Activated CD8-positive, alpha-beta memory T cell treated with anti-CD3 and anti-CD28 coated beads, Interleukin-2, amount 50 U/mL, for 48 hours (primary cell): ENCODE measurements around the gene C9orf152.
"Not testable (repeated sequence)": the region's sequence is repeated elsewhere in the genome, so short reads cannot be mapped to it uniquely, and the experiment has no call there.

ENCODE experiments used
- DNase-seq: peaks from one replicate; pipeline ENCODE4 v3.0.0-alpha.2; 2020

C9orf152 gene

DNA sequence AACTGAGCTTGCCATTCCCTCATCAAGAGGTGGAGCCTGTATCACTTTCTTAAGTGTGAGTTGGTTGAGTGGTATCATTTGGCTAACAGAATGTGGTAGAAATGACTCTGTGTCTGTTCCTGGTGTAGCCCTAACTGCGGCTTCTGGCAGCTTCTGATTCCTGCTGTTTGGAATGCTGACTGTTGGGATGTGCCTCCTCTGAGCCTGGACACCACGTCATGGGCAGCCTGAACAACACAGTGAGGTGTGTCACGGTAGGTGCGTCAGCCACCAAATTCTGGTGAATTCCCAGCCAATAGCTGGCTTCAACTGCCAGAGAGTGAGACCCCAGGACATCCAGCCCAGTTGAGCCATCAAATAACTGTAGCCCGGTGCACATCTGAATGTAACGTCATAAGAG is 6.1 kb upstream of the C9orf152 start:
- DNase-seq, result no peak

DNA sequence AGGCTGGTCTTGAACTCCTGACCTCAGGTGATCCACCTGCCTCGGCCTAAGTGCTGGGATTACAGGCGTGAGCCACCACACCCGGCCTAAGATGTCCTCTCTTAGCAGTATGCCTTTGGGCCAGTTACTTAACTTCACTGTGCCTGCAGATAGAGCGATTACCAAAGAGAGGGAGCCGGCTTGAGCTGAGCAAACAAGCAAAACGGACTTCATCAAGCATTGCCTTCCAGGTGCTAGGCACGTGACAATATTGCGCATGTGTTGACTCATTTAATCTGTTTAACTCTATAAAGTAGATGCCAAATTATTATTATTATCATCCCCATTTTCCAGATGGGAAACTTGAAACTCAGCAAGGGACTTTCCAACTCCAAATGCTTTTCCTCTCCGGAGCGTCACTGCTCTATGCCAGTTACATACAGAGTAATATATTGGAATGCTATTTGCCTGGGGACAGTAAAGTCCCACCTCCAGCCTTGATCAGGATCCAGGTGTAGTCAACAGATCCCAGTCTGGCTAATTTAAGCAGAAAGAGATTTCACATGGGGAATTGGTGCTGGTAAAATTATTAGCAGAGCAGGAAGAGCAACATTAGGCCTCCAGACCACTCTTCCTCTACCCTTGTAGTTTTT is 5.6 kb upstream of the C9orf152 start:
- DNase-seq, result no peak

DNA sequence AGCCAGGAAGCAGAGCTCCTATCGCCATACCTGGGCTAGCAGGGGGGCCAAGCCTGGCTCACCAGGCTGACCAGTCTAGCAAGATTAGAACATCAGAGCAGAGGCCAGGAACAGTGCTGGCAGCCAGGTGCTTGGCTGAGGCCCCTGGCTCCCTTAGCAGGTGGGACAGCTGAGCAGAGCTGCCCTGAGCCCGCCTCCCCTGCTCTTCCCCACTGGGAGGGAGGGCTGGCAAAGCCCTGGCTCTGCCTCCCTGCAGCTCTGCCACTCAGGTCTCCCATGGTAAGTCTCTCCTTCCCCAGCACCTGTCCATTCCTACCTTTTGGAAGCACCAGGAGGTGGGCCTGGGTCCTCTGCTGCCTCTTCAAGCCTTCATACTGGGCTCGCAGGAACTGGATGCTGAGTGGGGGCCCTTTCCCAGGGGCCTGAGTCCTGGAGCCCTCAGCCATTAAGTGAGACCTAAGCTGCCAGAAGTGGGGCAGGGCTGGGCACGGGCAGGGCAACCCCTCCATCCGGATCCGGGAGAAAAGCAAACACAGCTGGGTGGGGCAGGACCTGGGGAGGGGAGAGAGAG is 803 bp downstream of the C9orf152 start:
- DNase-seq, result no peak

DNA sequence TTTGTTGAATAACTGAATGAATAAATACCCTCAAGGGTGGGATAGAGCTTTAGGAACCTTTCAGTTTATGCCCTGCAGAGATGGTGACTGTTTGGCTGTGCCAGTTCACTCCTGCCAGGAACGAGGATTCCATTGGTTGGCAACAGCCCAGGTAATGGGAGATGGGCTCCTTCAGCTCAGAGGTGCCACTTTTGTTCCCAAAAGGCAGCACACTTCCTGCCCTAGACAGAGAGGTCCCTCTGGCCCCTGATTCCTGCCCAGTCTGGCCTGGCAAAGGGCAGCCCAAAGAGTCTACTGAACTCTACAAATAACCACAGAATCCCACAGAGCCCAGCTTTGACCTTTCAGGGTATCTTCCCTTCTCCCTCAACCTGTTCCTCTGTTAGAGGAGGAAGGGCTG is 1.6 kb downstream of the C9orf152 start:
- DNase-seq, result no peak

DNA sequence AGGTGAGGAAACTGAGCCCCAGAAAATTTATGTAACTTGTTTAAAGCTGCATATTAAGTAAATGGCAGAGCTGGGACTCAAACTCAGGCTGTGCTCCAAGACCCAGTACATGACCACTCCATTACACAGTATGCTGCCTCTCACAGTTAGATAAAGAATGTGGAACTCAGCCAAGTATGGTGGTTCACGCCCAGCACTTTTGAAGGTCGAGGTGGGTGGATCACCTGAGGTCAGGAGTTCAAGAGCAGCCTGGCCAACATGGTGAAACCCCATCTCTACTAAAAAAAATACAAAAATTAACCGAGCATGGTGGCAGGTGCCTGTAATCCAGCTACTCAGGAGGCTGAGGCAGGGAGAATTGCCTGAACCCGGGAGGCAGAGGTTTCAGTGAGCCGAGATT is 2.3 kb downstream of the C9orf152 start:
- DNase-seq, result not testable (repeated sequence)

DNA sequence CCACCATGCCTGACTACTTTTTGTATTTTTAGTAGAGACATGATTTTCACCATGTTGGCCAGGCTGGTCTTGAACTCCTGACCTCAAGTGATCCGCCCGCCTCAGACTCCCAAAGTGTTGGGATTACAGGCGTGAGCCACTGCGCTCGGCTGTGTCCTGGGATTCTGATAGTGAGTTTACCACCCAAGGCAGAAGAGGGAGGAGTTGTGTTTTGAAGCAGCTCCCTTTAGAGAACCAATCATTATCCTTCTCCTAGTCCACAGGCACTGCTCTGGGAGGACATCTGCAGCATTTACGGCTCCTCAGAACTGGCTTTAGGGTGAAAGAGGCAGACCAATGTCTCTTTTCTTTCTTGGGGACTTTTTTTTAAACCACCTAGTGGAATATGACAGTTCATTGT is 5.7 kb downstream of the C9orf152 start:
- no peak for DNase-seq

DNA sequence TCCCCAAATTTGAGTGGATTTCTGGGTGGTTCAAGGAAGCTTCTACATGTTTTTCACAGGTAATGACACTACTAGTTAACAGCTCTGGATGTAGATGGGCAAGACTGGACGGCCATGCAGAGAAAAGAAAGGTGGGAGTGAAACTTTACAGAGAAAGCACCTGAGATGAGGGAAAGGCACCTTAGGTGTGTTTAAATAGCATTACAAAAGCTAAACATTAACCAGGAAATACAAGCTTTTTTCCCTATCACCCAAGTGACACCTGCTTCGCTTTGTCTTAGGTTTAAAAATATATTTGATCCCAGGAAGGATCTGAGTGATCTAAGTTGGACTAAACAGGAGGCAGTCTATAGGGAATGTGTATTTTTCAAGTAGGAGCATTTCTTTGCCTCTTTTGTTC is 8.3 kb downstream of the C9orf152 start:
- DNase-seq, result no peak

DNA sequence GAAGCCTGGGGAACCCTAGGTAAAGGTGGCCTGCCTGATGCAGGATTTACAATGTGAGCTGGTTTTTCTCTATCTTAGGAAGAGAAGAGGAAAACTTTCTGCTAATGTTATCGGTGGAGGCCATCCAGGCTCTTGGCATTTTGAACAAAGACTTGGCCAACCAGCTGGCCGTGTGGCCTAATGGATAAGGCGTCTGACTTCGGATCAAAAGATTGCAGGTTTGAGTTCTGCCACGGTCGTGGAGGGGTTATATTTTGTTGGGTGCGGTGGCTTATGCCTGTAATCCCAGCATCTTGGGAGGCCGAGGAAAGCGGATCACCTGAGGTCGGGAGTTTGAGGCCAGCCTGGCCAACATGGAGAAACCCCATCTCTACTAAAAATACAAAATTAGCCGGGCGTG is 9.6 kb downstream of the C9orf152 start:
- no peak for DNase-seq

DNA sequence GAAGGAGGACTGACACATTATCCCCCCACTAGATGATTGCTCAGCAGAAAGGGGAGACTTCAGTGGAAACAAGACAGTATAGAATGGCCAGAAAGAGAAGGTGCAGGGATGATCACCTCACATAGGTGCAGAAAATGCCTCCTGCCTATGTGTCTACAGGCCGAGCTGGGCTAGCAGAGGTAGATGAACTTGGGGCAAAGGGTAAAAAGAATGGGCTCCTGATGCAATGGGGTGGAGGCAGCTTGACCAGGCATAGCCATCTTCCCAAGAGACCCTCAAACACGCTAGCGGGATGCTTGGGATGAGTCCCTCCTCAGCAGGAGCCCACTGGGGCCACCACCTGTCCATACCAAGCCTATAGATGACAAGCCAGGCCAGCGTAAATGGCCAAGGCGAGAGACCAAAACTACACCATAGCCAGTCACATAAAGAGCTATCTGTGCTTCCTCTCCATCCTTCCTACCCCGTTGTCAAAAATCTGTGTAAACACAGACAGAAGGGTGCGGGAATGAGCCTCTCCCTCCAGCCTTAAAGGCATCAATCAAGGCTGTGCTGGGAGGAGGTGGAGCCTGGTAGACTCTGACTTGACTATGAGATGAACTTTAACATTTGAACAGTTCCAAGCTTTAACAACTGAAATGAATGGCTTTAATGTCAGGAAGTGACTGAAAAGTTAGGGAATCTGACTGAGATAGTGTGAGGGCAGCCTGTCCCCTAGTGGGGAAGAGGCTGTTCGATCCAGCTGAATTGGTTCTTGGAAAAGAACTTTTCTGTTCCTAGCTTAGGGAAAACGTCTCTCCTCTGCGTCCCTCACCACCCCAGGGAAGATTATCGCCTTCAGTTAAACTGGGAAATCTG is 10.4 kb downstream of the C9orf152 start:
- DNase-seq, result no peak

DNA sequence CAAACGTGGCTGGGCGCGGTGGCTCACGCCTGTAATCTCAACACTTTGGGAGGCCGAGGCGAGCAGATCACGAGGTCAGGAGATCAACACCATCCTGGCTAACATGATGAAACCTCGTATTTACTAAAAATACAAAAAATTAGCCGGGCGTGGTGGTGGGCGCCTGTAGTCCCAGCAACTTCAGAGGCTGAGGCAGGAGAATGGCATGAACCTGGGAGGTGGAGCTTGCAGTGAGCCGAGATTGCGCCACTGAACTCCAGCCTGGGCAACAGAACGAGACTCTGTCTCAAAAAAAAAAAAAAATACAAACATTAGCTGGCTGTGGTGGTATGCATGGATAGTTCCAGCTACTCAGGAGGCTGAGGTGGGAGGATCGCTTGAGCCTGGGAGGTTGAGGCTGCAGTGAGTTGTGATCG is 11.9 kb downstream of the C9orf152 start:
- not testable (repeated sequence) for DNase-seq

DNA sequence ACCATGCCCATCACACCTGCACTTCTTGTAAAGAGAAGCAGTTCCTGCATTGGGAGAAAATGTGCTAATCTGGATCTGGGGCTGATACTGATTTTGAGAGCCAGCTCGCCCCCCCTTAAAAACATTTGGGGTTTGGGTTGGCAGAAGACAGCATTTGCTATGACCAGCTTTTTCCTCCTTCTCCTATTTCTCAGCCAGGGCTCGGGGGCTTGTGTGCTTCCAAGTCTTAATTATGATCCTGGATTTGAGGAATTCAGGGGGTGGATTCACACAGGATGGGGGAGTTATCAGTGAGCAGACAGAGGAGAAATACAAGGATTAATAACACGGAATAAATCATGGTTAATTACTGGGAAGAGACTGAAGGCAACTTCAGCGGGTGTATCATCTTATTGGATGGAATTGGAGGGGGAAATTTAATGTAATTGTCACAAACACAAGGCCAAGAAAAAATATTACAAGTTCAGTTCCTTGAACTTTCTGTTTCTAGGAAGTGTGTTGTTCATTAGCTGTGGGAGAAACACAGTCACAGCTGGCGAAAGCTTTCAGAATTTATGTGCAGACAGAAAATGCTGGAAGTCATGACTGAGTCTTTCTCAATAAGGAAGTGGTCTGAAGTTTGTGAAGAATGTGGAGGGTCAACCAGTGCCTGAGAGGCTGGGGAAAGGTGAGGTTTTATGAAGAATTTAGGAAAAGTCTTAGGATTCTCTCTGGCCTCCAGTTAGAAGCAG is 15.3 kb downstream of the C9orf152 start:
- DNase-seq, result no peak

DNA sequence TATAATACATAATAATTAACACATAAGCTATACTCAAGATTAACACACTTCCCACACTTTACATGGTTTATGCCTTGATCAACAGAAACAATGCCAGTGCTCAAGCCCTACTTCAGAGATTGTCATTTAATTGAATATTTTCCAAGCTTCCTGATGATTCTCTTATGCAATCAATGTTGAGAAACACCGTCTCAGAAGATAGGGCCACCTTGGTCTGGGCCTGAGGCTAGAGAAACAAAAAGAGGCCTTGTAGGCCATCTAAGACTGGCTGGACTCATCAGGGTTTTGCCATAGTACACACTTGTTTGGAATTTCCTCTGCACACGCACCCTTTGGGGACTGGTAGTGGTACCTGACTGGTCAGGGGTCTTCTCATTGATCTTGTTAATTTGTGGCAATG is 16.3 kb downstream of the C9orf152 start:
- no peak for DNase-seq

DNA sequence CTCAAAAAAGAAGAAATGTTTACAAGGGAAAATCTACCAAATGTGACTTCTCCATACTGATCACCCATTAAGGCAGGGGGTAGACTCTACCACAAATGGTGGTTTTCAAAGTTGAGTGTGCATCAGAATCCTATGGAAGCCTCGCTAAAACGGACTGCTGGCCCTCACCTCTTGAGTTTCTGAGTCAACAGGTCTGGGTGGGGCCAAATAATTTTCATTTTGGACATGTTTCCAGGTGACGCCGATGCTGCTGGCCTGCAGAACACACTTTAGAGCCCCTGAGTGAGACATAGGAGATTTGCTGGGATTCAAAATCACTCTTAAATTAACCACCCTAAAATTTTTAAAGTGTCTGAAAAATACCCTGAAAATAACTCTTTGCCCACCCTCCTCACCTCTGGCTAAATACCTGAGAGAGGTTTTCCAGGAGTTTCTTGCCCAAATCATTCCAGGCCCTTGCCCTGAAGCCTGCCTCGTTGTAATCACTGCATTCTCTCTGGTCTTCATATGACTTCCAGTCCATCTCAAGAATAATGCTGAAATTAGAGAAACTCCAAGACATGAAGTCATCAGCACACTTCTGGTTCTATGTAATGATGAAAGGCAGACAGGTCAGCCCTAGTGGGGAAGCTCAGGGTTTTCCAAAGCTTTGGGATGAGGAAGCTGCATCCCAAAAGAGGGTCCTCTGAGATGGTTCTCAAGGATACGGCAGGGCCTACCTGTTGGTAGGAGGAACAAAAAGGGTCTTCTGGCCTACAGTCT is 18.2 kb downstream of the C9orf152 start:
- no peak for DNase-seq

DNA sequence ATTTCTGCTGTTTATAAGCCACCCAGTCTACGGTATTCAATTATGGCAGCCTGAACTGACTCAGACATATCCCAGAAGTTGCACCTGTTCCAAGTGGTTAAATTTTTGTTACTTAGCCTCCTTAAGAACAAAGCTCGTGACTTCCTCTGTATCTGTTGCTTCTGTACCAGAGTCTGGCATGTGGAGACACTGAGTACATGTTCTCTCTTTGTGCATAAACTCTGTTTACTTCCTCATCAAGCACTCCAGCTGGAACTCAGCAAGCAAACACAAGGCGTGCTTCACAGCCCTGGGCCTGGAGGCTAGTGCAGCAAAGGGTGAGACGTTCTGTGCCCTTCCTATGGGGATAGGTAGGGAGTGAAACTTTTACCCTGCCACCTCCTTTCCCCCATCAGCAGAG is 19.0 kb downstream of the C9orf152 start:
- DNase-seq, result no peak

DNA sequence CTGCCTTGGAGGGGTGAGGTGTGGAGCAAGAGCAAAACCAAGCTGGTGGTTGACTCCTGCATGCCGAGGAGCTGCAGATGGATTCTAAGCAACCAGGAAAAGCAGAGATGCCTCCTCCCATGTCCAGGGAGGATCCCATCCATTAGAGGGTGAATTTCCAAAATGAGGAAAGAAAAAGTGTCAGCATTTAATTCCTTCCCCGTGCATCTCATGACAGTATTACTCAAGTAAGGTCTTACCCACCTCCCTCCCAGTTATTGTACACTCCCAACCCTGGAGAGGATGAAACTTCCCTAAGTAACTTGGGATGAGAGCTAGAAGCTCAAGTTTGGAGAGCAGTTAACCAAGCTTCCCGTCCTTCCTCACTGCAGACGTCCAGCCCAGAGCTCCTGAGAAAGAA is 19.9 kb downstream of the C9orf152 start:
- no peak for DNase-seq

DNA sequence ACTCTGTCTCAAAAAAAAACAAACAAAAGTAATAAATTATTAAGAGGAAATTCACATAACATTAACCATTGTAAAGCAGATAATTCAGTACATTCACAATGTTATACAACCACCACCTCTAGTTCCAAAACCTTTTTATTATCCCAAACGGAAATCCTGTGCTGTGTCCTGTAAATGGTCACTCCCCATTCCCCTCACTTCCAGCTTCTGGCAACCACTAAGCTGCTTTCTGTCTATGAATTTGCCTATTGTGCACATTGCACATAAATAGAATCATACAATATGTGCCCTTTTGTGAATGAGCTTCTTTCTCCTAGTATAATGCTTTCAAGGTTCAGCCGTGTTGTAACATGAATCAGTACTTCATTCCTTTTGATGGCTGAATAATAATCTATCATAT is 20.8 kb downstream of the C9orf152 start:
- DNase-seq, result no peak

DNA sequence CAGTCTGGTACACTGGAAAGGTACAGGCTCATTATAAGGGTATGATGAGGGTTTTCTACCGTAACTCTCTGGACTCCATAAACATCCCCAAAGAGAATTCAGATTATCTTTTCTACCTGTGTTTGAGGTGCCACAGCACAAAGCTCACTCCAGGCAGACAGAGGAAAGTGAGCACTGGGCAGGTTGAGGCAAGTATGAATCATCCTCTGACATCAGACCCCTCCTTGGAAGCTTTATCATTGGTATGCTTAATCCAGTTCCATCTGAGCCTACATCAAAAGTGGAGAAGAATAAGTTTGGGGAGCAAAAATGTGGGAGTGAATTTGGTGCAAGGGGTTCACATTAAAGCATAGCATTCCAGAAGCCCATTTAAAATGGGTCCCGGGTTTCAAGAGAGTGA is 21.7 kb downstream of the C9orf152 start:
- no peak for DNase-seq

DNA sequence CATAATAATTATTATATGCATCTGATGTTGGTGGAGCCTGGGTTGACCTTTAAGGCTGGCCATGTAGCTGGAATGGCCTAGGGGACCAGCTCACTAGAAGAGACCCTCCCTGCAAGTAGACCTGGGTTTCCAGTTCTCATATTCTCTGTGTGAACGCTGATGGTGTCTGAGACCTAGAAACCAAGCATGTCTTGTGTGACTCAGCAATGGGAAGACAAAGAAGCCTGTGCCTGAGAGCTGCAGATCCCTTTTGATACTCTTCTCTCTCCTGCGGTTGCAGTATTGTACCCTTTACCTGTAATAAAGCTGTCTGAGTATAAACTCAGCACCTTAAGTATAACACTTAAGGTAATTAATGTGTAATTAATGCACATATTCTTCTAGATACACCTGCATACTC is 22.2 kb downstream of the C9orf152 start:
- DNase-seq, result no peak

DNA sequence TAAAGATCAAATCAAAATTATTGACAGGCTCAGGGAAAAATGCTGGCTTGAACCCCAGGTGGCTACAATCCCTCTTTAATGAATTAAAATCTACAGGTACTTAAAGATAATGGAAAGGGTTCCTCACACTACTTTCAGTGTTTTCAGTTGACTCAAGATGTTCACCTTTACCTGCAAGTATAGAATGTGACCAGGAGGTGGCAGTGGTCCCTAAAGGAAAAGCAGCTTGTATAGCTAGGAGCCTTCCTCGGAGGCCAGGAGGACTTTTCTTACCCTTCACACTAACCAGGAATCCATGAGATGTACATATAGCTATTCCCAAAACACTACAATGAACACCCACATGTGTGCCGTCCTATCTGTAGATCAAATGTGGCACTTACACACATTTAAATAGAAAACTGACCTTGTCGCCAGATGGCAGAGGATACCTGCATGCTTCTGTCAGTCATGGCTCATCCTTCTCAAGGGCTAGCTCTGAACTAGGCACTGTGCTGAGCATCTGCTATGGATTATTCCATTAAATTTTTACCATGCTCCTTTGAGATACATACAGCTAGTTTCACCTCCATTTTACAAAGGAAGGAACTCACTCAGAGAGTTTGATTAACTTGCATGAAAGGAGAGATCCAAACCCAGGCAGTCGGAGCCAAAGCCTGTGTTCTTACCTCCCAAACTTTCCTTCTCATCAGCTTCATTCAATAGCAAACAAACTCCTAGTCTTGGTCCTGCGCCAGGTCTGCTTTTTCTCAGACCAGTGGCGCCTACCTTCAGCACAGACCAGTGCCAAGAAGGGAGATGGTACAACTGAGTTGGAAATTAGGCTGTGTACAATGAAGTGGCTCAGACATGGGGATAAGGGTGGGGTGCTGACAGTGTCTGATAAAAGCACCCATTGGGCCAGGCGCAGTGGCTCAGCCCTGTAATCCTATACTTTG is 24.5 kb downstream of the C9orf152 start:
- peak; percentile 57 for DNase-seq

DNA sequence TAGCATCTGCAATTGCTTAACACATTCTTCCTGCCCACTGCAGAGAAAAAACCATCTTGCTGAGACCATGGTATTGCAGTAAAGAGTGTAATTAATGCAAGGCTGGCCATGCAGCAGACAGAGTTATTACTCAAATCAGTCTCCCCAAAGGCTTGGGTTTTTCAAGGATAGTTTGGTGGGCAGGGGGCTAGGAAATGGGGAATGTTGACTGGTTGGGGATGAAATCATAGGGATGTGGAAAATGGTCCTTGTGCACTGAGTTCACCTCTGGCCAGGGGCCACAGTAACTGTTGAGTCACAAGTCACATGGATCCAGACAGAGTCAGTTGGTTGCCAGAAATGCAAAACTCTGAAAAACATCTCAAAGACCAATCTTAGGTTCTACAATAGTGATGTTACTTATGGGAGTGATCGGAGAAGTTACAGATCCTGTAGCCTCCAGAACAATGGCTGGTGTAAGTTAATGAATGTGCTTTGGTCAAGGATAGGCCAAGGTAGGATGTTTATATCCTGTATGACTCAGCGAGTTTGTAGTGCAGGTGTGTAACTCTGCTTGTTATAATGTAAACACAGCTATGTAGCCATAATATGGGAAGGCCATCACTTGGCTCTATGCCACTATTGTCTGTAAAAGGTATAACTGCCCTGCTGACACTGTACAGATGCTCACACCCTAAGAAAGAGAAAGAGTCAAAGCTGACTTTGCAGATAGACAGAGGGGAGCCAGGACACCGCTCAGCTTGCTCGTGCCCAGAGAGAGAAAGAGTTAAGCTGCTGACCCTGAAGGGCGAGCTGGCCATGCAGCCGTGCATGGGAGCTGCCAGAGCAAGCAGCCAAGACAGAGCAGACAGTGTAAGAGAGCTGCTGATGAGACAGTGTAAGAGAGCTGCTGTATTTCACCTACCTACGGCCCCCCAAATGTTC is 27.2 kb downstream of the C9orf152 start:
- no peak for DNase-seq

DNA sequence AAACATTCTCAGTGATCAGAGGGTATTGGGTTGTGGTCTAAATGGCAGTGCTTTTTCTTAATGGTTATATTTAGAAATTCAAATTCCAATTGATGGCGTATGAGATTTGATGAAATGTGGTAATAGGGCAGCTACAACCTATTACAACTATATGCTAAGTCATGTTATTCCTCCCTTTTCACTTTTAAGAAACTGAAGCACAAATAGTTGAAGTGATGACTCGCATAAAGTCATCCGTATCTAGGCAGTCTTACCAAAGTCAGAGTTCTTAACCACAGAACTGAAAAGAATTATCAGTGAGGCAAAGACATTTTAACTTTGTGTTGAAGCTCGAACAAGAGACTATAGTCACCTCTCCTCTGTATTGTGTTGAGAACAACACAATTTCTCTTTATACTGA is 28.2 kb downstream of the C9orf152 start:
- DNase-seq, result no peak
